HEK293 (cell line): Measurements from ENCODE around the gene PIGR.
A peak's percentile ranks its signal among the peaks of the same experiment; 100 is the strongest.
"Not testable (repeated sequence)": the region's sequence is repeated elsewhere in the genome, so short reads cannot be mapped to it uniquely, and the experiment has no call there.

Source experiments
- CTCF ChIA-PET: fragments of 350-600 bp; formaldehyde crosslinking; extraction: SDS; loops from one replicate; lab custom pipeline; 2021; ENCODE audit warnings: antibody characterized with exemption; lab: Yijun Ruan, JAX
- POLR2A ChIA-PET: fragments of 300-600 bp; formaldehyde crosslinking; extraction: SDS; loops from one replicate; lab custom pipeline; 2020; ENCODE audit warnings: antibody characterized with exemption, inconsistent platforms; lab: Yijun Ruan, JAX
- H3K27ac ChIP-seq: fragments of 200-500 bp; sonication (Bioruptor generic); 2 replicates; pipeline ENCODE4 v1.5.1; 2014; ENCODE audit warnings: low read depth, low read length, control low read depth, inconsistent platforms; ENCODE audit errors: extremely low read depth
- H3K36me3 ChIP-seq, 2 experiments: fragments of 200-500 bp in 1 of 2; sonication (Bioruptor generic) in 1 of 2; 1 replicate in 1 of 2; 2 replicates in 1 of 2; pipeline ENCODE4 v1.5.1; 2014 to 2017; ENCODE audit warnings: inconsistent platforms in 2 of 2, low read length in 2 of 2; ENCODE audit not compliant: control insufficient read depth in 2 of 2, insufficient read depth in 1 of 2
- H3K4me1 ChIP-seq: fragments of 200-500 bp; sonication (Bioruptor generic); 2 replicates; pipeline ENCODE4 v1.5.1; 2014; ENCODE audit warnings: mild to moderate bottlenecking, low read length, inconsistent platforms; ENCODE audit not compliant: control insufficient read depth, insufficient read depth
- H3K4me3 ChIP-seq: 2 replicates; pipeline ENCODE4 v1.5.1; 2011; ENCODE audit warnings: low read depth, mild to moderate bottlenecking, control low read depth, low read length, moderate library complexity
- H3K9me3 ChIP-seq: fragments of 200-500 bp; sonication (Bioruptor generic); 2 replicates; pipeline ENCODE4 v1.5.1; 2014; ENCODE audit warnings: low read depth, low read length, inconsistent platforms; ENCODE audit not compliant: control insufficient read depth, insufficient read depth
- CTCF ChIP-seq: fragments of 450-650 bp; formaldehyde crosslinking; IDR thresholded peaks from 2 replicates; pipeline ENCODE4 v1.5.1; 2016; ENCODE audit warnings: missing biosample characterization, missing genetic modification characterization
- EGR2 ChIP-seq: fragments of 450-650 bp; formaldehyde crosslinking; IDR thresholded peaks from 2 replicates; pipeline ENCODE4 v1.5.1; 2016; ENCODE audit warnings: low read depth, missing biosample characterization, missing genetic modification characterization
- MYNN ChIP-seq: fragments of 450-650 bp; formaldehyde crosslinking; IDR thresholded peaks from 2 replicates; pipeline ENCODE4 v1.5.1; 2016; ENCODE audit warnings: missing biosample characterization, missing genetic modification characterization, borderline replicate concordance
- ZFHX2 ChIP-seq: fragments of 450-650 bp; formaldehyde crosslinking; conservative IDR thresholded peaks from 2 replicates; pipeline ENCODE4 v1.5.1; 2016; ENCODE audit warnings: missing biosample characterization, missing genetic modification characterization
- ZNF157 ChIP-seq: fragments of 450-650 bp; formaldehyde crosslinking; IDR thresholded peaks from 2 replicates; pipeline ENCODE4 v1.5.1; 2016; ENCODE audit warnings: missing biosample characterization, missing genetic modification characterization
- ZNF202 ChIP-seq: fragments of 450-650 bp; formaldehyde crosslinking; IDR thresholded peaks from 2 replicates; pipeline ENCODE4 v1.5.1; 2016; ENCODE audit warnings: missing biosample characterization, missing genetic modification characterization, borderline replicate concordance
- ZNF239 ChIP-seq: fragments of 450-650 bp; formaldehyde crosslinking; IDR thresholded peaks from 2 replicates; pipeline ENCODE4 v1.5.1; 2016; ENCODE audit warnings: missing biosample characterization, missing genetic modification characterization
- ZNF555 ChIP-seq: fragments of 450-650 bp; formaldehyde crosslinking; conservative IDR thresholded peaks from 2 replicates; pipeline ENCODE4 v1.5.1; 2017; ENCODE audit warnings: missing biosample characterization, mild to moderate bottlenecking, missing genetic modification characterization, inconsistent platforms
- ZNF707 ChIP-seq: fragments of 450-650 bp; formaldehyde crosslinking; IDR thresholded peaks from 2 replicates; pipeline ENCODE4 v1.5.1; 2016; ENCODE audit warnings: missing biosample characterization, missing genetic modification characterization
- ZNF776 ChIP-seq: fragments of 450-650 bp; formaldehyde crosslinking; IDR thresholded peaks from 2 replicates; pipeline ENCODE4 v1.5.0; 2017; ENCODE audit warnings: missing biosample characterization, missing genetic modification characterization, borderline replicate concordance
- ZSCAN4 ChIP-seq: fragments of 450-650 bp; formaldehyde crosslinking; IDR thresholded peaks from 2 replicates; pipeline ENCODE4 v1.5.1; 2017; ENCODE audit warnings: missing biosample characterization, missing genetic modification characterization

Gene PIGR

GRCh38 chr1:206925106-206925736, 21.0 kb downstream of the PIGR start:
- H3K9me3 ChIP-seq: no peaks in the 10 kb centered on the region
- CTCF ChIA-PET: interaction anchor here (0.6 to 1.3 kb wide), 2 partner anchors 8 to 156 kb away, joined by 3 to 5 read pairs; no protein-coding TSS in a partner anchor
- no peaks in the 10 kb centered on the region for H3K4me1 ChIP-seq
- no peak overlapping the region for H3K4me3 ChIP-seq
- TF ChIP-seq CTCF (tag by site-specific recombination) (peak; percentile 31), ZNF776 (tag by site-specific recombination) (no peak)
- no peak overlapping the region for H3K27ac ChIP-seq
- POLR2A ChIA-PET: no interaction called here
- no peaks in the 10 kb centered on the region for H3K36me3 ChIP-seq

- TF ChIP-seq ZFHX2 (tag by site-specific recombination): peak; percentile 92
- no peak for TF ChIP-seq ZNF555 (tag by site-specific recombination)
- TF ChIP-seq EGR2 (tag by site-specific recombination): peak; percentile 90
- no peaks in the 10 kb centered on the region for H3K4me1 ChIP-seq
- ChIA-PET POLR2A (no interaction called here), CTCF (interaction anchor here (0.6 to 1.3 kb wide), 2 partner anchors 8 to 156 kb away, joined by 3 to 5 read pairs; no protein-coding TSS in a partner anchor)
- H3K4me3 ChIP-seq: no peak overlapping the region
- no peaks in the 10 kb centered on the region for H3K9me3 ChIP-seq
- H3K27ac ChIP-seq: no peak overlapping the region
- H3K36me3 ChIP-seq: no peaks in the 10 kb centered on the region
Measured at GRCh38 chr1:206924592-206925105, 21.6 kb downstream of the PIGR start.

GRCh38 chr1:206923961-206924557, 22.2 kb downstream of the PIGR start:
- H3K4me3 ChIP-seq, H3K9me3 ChIP-seq, H3K36me3 ChIP-seq, POLR2A ChIA-PET, H3K27ac ChIP-seq, H3K4me1 ChIP-seq, CTCF ChIA-PET: not testable (repeated sequence)
- TF ChIP-seq ZNF239 (tag by site-specific recombination): peak; percentile 44; the same call in 1 of the 2 replicates
- TF ChIP-seq MYNN (tag by site-specific recombination): 0 out of 2 replicates have a peak, but pooled peaks have one; percentile 15
- TF ChIP-seq ZSCAN4: peak; percentile 59
- 0 out of 2 replicates have a peak, but pooled peaks have one; percentile 34 for TF ChIP-seq ZNF157 (tag by site-specific recombination)
- TF ChIP-seq ZNF707 (tag by site-specific recombination): peak; percentile 8; the same call in 1 of the 2 replicates
- peak; percentile 57; the same call in 1 of the 2 replicates for TF ChIP-seq ZNF202 (tag by site-specific recombination)
